Stimulated activated CD8-positive, alpha-beta memory T cell treated with anti-CD3 and anti-CD28 coated beads, Interleukin-4, amount 100 ng/mL, for 48 hours (primary cell): ENCODE results near the gene NDST3.

Experiments
- DNase-seq: peaks from one replicate; pipeline ENCODE4 v3.0.0-alpha.2; 2020

The NDST3 gene

GRCh38 chr4:118034053-118034785 lies at the start of gene NDST3:
NDST3 (plus strand) TSS chr4:118034486; CDS start chr4:118053911, 19,425 bp downstream.
- no peak for DNase-seq

DNA sequence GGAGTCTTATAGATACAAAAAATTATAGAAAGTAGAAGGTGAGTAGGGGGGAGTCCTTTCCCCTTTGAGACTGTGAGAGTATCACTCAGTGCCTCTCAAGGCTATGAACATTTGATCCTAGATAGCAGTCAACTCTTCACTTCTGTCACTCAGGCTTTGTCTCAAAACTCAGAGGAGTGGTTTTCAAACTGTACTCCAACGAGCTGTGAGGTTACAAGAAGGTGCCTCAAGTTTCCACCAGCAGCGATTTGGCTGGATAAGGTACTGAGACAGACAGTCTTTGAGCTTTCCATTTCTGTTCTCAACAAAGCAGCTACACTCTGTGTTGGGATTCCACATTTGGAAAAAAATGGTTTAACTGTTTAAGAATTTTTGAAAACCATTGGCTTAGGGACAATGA lies 48.0 kb upstream of the NDST3 start:
- DNase-seq = no peak

- no peak for DNase-seq
Observed at GRCh38 chr4:117987464-117987863, 46.8 kb upstream of the NDST3 start.

DNA sequence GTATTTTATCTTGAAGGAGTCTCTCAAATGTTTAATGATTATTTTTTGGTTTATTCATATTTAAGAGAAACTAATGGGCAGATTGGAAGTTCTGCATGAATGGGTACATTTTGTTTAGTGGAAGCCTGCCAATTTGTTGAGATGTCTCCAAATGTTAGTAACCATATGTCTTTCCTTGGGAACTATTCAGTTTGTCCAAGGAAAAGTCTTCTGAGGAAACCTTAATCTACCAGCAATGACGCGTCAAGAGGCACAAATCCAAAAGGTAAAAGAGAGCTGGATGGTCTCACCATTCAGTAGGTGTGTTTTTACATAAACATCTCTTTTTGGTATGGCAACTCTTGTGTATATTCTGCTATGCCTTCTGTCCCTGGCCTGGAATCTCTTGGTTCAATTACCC lies 37.4 kb upstream of the NDST3 start:
- DNase-seq = no peak

- no peak for DNase-seq
Observed at GRCh38 chr4:118004088-118004487, 30.2 kb upstream of the NDST3 start.

DNA sequence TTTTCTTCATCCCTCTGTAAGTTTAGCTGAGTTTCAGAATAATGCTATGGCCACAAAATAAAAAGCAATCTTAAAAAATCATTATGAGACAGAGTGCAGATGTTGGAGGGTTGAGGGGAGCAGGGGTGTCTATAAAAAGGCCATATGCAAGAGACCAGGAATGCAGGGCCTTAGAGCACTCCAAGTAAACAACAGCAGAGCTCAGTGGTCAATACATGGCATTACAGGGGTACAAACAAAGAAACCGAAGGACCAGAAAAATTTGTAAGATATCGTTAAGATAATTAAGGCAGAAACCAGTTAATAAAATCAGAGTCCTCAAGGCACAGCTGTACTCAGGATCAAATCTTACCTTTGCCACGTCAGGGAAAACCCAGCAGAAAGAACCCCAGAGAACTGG lies 28.4 kb upstream of the NDST3 start:
- DNase-seq = no peak

GRCh38 chr4:118012142-118012541 lies 22.1 kb upstream of the NDST3 start:
- DNase-seq = no peak

DNA sequence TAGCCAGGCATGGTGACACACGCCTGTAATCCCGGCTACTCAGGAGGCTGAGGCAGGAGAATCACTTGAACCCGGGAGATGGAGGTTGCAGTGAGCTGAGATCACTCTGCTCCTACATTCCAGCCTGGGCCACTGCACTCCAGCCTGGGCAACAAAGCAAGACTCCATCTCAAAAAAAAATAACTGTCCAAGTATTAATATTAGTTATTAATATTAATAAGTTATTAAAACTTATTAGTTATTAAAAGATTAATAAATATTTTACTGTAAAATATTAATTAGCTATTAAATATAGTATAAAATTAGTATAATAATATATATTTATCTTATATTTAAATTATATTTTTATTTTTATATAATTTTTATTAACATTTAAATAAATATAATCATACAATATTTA lies 19.5 kb upstream of the NDST3 start:
- no peak for DNase-seq

GRCh38 chr4:118018381-118019145 lies 15.7 kb upstream of the NDST3 start:
- DNase-seq = no peak

DNA sequence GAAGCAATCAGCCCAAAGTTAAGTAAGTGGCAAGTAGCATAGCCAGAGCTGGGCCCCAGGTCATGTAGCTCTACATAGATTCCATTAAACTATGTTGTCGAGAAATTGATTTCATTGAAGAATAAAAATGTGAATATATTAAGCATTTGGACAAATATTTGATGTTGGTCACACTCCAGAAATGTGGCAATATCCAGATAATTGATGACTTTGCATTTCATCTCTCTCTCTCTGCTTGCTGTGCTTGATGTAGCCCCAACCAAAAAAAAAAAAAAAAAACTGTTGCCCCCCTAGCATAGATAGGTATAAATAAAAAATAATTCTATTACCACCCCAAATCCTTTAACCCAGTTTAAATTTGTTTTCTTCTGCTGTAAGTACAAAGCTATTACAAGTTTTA lies 7.5 kb upstream of the NDST3 start:
- no peak for DNase-seq

GRCh38 chr4:118029224-118029623 lies 5.1 kb upstream of the NDST3 start:
- no peak for DNase-seq

DNA sequence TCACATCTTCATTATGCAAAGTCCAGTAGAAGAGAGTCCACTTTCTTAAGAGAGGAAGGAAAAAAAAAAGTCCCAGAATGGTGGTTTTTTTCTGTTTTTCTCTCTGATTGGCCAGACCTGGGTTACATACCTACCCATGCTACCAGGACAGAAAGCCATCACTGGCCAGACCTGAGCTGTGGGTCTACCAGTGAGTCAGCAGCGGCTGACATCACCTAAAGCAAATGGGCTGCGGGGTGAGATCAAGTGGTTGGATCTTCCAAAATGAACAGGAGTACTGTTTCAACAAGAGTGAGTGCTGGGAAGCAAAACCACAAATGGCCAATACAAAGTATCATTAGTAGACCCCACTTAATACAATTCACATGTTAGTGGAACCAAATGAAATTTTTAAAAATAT lies 1.6 kb upstream of the NDST3 start:
- no peak for DNase-seq

GRCh38 chr4:118033148-118034052 lies 886 bp upstream of the NDST3 start:
- peak; percentile 24 for DNase-seq

DNA sequence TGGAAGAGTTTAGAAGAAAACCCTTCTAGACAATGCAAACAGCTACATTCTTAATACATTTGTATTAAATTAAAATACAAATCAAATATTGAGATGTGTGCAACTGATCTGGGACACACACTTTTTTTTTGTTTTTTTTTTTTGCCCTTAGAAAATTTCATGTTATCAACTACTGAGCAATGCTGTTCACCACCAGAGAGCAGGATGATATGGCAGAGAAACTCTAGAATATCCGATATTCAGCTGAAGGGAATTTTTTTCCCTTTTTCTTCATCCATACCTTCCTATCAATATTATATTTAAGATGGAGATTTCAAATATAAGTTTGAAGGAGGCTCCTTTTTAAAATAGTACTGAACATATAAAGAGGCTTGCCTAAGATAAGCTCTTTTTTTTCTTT lies 1.0 kb downstream of the NDST3 start:
- DNase-seq = no peak

- DNase-seq = no peak
Observed at GRCh38 chr4:118036336-118036735, 2.0 kb downstream of the NDST3 start.

GRCh38 chr4:118037955-118038354 lies 3.7 kb downstream of the NDST3 start:
- no peak for DNase-seq

- DNase-seq = no peak
Observed at GRCh38 chr4:118046323-118046722, 12.0 kb downstream of the NDST3 start.

DNA sequence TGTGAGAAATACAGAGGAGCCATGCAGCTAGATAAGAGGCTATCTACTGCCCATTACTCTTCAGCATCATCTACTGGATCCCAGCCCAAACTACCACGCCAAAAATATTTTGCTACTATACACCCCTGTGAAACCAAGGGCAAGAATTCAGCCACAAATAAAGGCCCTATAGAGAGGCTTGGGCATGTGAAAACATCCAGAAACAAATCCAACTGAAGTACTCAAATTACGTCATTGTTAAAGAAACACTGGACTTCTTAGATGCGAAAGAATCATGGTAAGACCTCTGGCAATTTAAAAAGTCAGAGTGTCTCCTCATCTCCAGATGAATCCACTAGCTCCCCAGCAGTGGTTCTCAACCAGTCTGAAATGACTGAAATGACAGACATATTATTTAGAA lies 12.8 kb downstream of the NDST3 start:
- no peak for DNase-seq

- no peak for DNase-seq
Observed at GRCh38 chr4:118058955-118059354, 24.7 kb downstream of the NDST3 start.

DNA sequence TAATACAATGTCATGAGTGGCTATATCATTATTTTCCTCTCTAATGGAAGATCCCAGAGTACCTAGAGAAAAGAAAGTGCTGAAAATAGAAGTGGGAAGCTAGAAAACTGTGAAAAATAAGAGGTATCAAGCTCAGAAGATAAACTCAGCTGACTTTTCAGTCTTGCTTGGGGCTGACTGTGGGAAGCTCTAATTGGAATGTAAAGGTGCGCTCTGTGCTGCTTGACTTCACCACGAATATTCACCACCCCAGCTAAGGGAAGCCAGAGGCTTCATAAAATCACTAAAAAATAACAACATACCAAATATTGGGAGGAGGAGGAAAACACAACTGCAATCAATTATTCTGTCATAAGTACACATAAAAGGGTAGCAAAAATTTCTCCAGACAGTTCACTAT lies 25.1 kb downstream of the NDST3 start:
- no peak for DNase-seq

DNA sequence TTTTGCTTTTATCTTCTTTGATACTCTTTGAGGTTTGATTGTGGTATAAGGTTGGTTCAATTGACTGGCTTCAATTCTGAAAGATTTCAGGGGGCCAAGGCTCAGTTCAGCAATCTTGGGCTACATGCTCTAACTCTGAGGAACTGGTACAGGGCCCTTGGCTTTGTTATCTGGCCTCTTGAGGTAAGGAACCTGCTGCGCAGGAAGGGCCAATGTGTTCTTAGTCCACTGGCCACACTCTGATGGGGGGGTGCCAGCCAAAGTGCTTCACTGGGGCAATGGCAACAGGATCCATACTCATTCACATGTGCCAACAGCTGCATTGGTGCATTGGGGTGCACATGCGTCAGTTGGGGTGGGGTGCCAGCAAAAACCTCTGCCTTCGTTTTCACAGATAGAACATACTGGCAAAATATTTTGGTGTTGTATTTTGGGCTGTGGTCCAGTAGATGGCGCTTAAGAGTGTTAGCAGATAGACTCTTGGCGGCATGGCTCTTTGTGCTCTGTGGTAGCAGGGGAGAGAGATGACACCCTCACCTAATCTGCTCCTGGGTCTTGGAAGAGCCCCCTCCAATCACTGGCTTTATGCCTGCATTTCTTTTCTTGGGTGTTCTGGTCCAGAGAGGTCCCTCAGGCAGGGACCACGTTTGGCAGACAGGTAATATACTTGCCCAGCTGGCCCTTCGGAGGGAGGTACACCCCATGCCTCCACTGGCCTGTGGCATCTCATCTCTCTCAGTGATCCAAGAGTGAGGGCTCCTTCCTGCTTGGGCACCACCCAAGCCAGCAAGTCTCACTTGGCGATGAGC lies 42.9 kb downstream of the NDST3 start:
- DNase-seq = peak; percentile 26

GRCh38 chr4:118077767-118078105 lies 43.5 kb downstream of the NDST3 start:
- DNase-seq = no peak

DNA sequence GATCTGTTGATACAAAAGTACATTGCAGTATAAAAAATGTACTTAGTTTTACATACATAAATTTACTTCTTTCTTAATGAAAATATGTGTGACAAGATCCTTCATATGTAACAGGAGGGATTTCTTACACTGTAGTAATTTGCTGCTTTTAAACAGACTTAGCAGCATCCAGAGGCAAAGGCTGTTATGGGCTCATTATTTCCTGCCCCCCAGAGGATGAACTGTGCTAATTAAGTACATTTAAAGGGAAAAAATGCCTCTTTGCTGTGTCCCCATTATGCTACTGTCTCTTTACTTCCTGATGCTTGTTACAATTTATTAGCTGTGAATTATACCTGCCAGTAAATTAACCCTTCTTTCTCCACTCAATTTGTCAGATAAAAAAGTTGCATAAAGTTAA lies 47.1 kb downstream of the NDST3 start:
- no peak for DNase-seq
